Cerebellar nuclear complex (tissue), 1 donor: ENCODE data around the gene USHBP1.
"Not testable (repeated sequence)": the region's sequence is repeated elsewhere in the genome, so short reads cannot be mapped to it uniquely, and the experiment has no call there.

ENCODE experiments used
- DNase-seq, 2 experiments: peaks; one replicate each; lab custom pipeline; 2025; lab: John Stamatoyannopoulos, UW

USHBP1 gene

GRCh38 chr19:17264641-17264979 lies at the start of gene USHBP1:
Gene USHBP1, minus strand, starts transcription at chr19:17264745. Its CDS starts 446 bp downstream, at chr19:17264299.
- no peak for DNase-seq

- DNase-seq: no peak
Measured at GRCh38 chr19:17314007-17314593, 49.6 kb upstream of the USHBP1 start.

- no peak for DNase-seq
Measured at GRCh38 chr19:17312189-17313113, 47.9 kb upstream of the USHBP1 start.

GRCh38 chr19:17311455-17312188 lies 47.1 kb upstream of the USHBP1 start:
- DNase-seq: no peak

GRCh38 chr19:17309965-17310461 lies 45.5 kb upstream of the USHBP1 start:
- no peak for DNase-seq

- DNase-seq: peak; percentile 96 to 99
Measured at GRCh38 chr19:17309198-17309964, 44.8 kb upstream of the USHBP1 start, which contains the start of gene DDA1. Gene DDA1, plus strand, starts transcription at chr19:17309563. Its CDS starts 92 bp downstream, at chr19:17309655.

- DNase-seq: no peak
Measured at GRCh38 chr19:17307876-17308377, 43.4 kb upstream of the USHBP1 start.

GRCh38 chr19:17306285-17306714 lies 41.8 kb upstream of the USHBP1 start:
- DNase-seq: no peak

- peak; percentile 82 to 96 for DNase-seq
Measured at GRCh38 chr19:17305517-17306284, 41.2 kb upstream of the USHBP1 start, which contains the start of gene MRPL34. Gene MRPL34, plus strand, starts transcription at chr19:17305872. Its CDS starts 21 bp downstream, at chr19:17305893.

- no peak for DNase-seq
Measured at GRCh38 chr19:17305216-17305516, 40.6 kb upstream of the USHBP1 start.

GRCh38 chr19:17304386-17305215 lies 40.1 kb upstream of the USHBP1 start:
- DNase-seq: no peak

- no peak for DNase-seq
Measured at GRCh38 chr19:17303940-17304267, 39.4 kb upstream of the USHBP1 start.

GRCh38 chr19:17303167-17303939 lies 38.8 kb upstream of the USHBP1 start, which contains the start of gene ABHD8:
Gene ABHD8, minus strand, starts transcription at chr19:17303425. Its CDS starts 1,809 bp downstream, at chr19:17301616.
- DNase-seq: peak; percentile 60 to 95

GRCh38 chr19:17302391-17303166 lies 38.0 kb upstream of the USHBP1 start:
- DNase-seq: no peak

GRCh38 chr19:17300992-17301619 lies 36.6 kb upstream of the USHBP1 start:
- no peak for DNase-seq

- DNase-seq: no peak
Measured at GRCh38 chr19:17296976-17297375, 32.4 kb upstream of the USHBP1 start.

GRCh38 chr19:17296273-17296672 lies 31.7 kb upstream of the USHBP1 start:
- no peak for DNase-seq

- not testable (repeated sequence) for DNase-seq
Measured at GRCh38 chr19:17295551-17295950, 31.0 kb upstream of the USHBP1 start.
